ENCODE measurements around the gene NYAP1.
"Not testable (repeated sequence)": the region's sequence is repeated elsewhere in the genome, so short reads cannot be mapped to it uniquely, and the experiment has no call there.

NYAP1 gene

GRCh38 chr7:100513212-100513810 lies 29.6 kb downstream of the NYAP1 start:
- no peak for DNase-seq (ENCODE audit: low read depth)

GRCh38 chr7:100515072-100515532 lies 31.4 kb downstream of the NYAP1 start:
- no peak for DNase-seq (ENCODE audit: low read depth)

GRCh38 chr7:100516135-100516812 lies 32.5 kb downstream of the NYAP1 start:
- DNase-seq (ENCODE audit: low read depth): no peak

GRCh38 chr7:100517305-100517704 lies 33.6 kb downstream of the NYAP1 start:
- no peak for DNase-seq (ENCODE audit: low read depth)

GRCh38 chr7:100519580-100519979 lies 35.9 kb downstream of the NYAP1 start:
- DNase-seq (ENCODE audit: low read depth): no peak

- no peak for DNase-seq (ENCODE audit: low read depth)
Observed at GRCh38 chr7:100520138-100520537, 36.4 kb downstream of the NYAP1 start.

GRCh38 chr7:100521076-100521475 lies 37.3 kb downstream of the NYAP1 start:
- no peak for DNase-seq (ENCODE audit: low read depth)

- DNase-seq (ENCODE audit: low read depth): not testable (repeated sequence)
Observed at GRCh38 chr7:100521909-100522593, 38.3 kb downstream of the NYAP1 start.

GRCh38 chr7:100523192-100523591 lies 39.5 kb downstream of the NYAP1 start:
- DNase-seq (ENCODE audit: low read depth): not testable (repeated sequence)

GRCh38 chr7:100528108-100528866 lies 44.6 kb downstream of the NYAP1 start:
- DNase-seq (ENCODE audit: low read depth): not testable (repeated sequence)

GRCh38 chr7:100532165-100533022 lies 48.7 kb downstream of the NYAP1 start:
- no peak for DNase-seq (ENCODE audit: low read depth)

GRCh38 chr7:100535982-100536381 lies 52.3 kb downstream of the NYAP1 start:
- not testable (repeated sequence) for DNase-seq (ENCODE audit: low read depth)

GRCh38 chr7:100536695-100537094 lies 53.0 kb downstream of the NYAP1 start:
- DNase-seq (ENCODE audit: low read depth): not testable (repeated sequence)

GRCh38 chr7:100538348-100538653 lies 54.6 kb downstream of the NYAP1 start:
- no peak for DNase-seq (ENCODE audit: low read depth)

- DNase-seq (ENCODE audit: low read depth): peak; percentile 100
Observed at GRCh38 chr7:100538654-100539435, 55.1 kb downstream of the NYAP1 start, which contains the start of gene AGFG2. Gene AGFG2, plus strand, starts transcription at chr7:100539203. Its CDS starts 144 bp downstream, at chr7:100539347.

- no peak for DNase-seq (ENCODE audit: low read depth)
Observed at GRCh38 chr7:100539436-100540006, 55.8 kb downstream of the NYAP1 start.

GRCh38 chr7:100540073-100540723 lies 56.5 kb downstream of the NYAP1 start:
- DNase-seq (ENCODE audit: low read depth): no peak

- not testable (repeated sequence) for DNase-seq (ENCODE audit: low read depth)
Observed at GRCh38 chr7:100541309-100541708, 57.6 kb downstream of the NYAP1 start.

- no peak for DNase-seq (ENCODE audit: low read depth)
Observed at GRCh38 chr7:100543586-100543985, 59.9 kb downstream of the NYAP1 start.

- no peak for DNase-seq (ENCODE audit: low read depth)
Observed at GRCh38 chr7:100544386-100544785, 60.7 kb downstream of the NYAP1 start.
